IMR-90 (cell line): Measurements from ENCODE around the gene UBE2K. TPM values are rescaled to one million over a fixed set of nuclear protein-coding genes. Genes with fewer than 3 reads are reported as not detected.
A peak's percentile ranks its signal among the peaks of the same experiment; 100 is the strongest.

Experiments used
- ATAC-seq: fragments of 200-7000 bp; cut with Tn5 transposase; 2 replicates; pipeline ENCODE4 v1.9.1; 2020; ENCODE audit warnings: low read depth, mild to moderate bottlenecking, moderate library complexity
- BruUV-seq: library from RNA; stranded (reverse); fragments of 400-500 nt; replicated peaks from 2 replicates; lab custom pipeline; 2021; lab: Mats Ljungman, UMichigan
- CTCF ChIA-PET: fragments of 300-600 bp; formaldehyde crosslinking; extraction: SDS; loops from one replicate; lab custom pipeline; 2021; ENCODE audit warnings: antibody characterized with exemption; lab: Yijun Ruan, JAX
- POLR2A ChIA-PET: fragments of 300-600 bp; sonication (Branson Sonifier 250); formaldehyde crosslinking; loops from one replicate; lab custom pipeline; 2022; ENCODE audit warnings: antibody characterized with exemption; ENCODE audit not compliant: unreplicated experiment; lab: Charles Lee
- DNase-seq: peaks from one replicate; pipeline ENCODE4 v3.0.0; 2013
- H2AFZ ChIP-seq: replicated peaks from 2 replicates; pipeline ENCODE3; 2013; ENCODE audit warnings: low read length, mild to moderate bottlenecking; ENCODE audit not compliant: poor library complexity
- H2AK5ac ChIP-seq: 2 replicates; pipeline ENCODE4 v1.6.1; 2013; ENCODE audit warnings: low read depth, low read length, inconsistent platforms
- H2AK9ac ChIP-seq: replicated peaks from 2 replicates; pipeline ENCODE3; 2013; ENCODE audit warnings: mild to moderate bottlenecking, low read depth, low read length, moderate library complexity; ENCODE audit not compliant: poor library complexity
- H2BK120ac ChIP-seq: 2 replicates; pipeline ENCODE4 v1.6.1; 2013; ENCODE audit warnings: low read depth, low read length, inconsistent platforms
- H2BK15ac ChIP-seq: 3 replicates; pipeline ENCODE4 v1.6.1; 2013; ENCODE audit warnings: low read depth, low read length, inconsistent platforms
- H2BK20ac ChIP-seq: 2 replicates; pipeline ENCODE4 v1.6.1; 2013; ENCODE audit warnings: low read depth, mild to moderate bottlenecking, inconsistent platforms, low read length, moderate library complexity
- H2BK5ac ChIP-seq: 2 replicates; pipeline ENCODE4 v1.6.1; 2013; ENCODE audit warnings: mild to moderate bottlenecking, low read depth, low read length, inconsistent platforms; ENCODE audit not compliant: poor library complexity, severe bottlenecking
- H3K14ac ChIP-seq: replicated peaks from 2 replicates; pipeline ENCODE4 v1.6.1; 2013; ENCODE audit warnings: low read depth, low read length, inconsistent platforms
- H3K18ac ChIP-seq: 2 replicates; pipeline ENCODE4 v1.6.1; 2013; ENCODE audit warnings: low read depth, low read length, control low read depth
- H3K23ac ChIP-seq: 2 replicates; pipeline ENCODE4 v1.6.1; 2013; ENCODE audit warnings: low read depth, low read length, inconsistent platforms
- H3K27ac ChIP-seq: 2 replicates; pipeline ENCODE4 v1.5.1; 2013; ENCODE audit warnings: mild to moderate bottlenecking, control low read depth, low read length; ENCODE audit not compliant: insufficient read depth
- H3K27me3 ChIP-seq: 2 replicates; pipeline ENCODE4 v1.6.1; 2013; ENCODE audit warnings: low read length; ENCODE audit not compliant: control insufficient read depth, insufficient read depth
- H3K36me3 ChIP-seq: 2 replicates; pipeline ENCODE4 v1.6.1; 2013; ENCODE audit warnings: low read length, mixed read lengths; ENCODE audit not compliant: control insufficient read depth, insufficient read depth
- H3K4ac ChIP-seq: 2 replicates; pipeline ENCODE4 v1.6.1; 2013; ENCODE audit warnings: low read depth, low read length, inconsistent platforms
- H3K4me1 ChIP-seq: 2 replicates; pipeline ENCODE4 v1.6.1; 2013; ENCODE audit warnings: low read length, mixed read lengths; ENCODE audit not compliant: control insufficient read depth, insufficient read depth
- H3K4me2 ChIP-seq: 2 replicates; pipeline ENCODE4 v1.6.1; 2013; ENCODE audit warnings: low read depth, mild to moderate bottlenecking, control low read depth, low read length, moderate library complexity
- H3K4me3 ChIP-seq: 2 replicates; pipeline ENCODE4 v1.5.1; 2013; ENCODE audit warnings: low read depth, mild to moderate bottlenecking, control low read depth, low read length, moderate library complexity; ENCODE audit not compliant: insufficient read depth
- H3K56ac ChIP-seq: 2 replicates; pipeline ENCODE4 v1.6.1; 2013; ENCODE audit warnings: low read length, inconsistent platforms; ENCODE audit not compliant: insufficient read depth; ENCODE audit errors: extremely low read depth
- H3K79me1 ChIP-seq, 2 experiments: 2 replicates each; pipeline ENCODE4 v1.6.1; 2013; ENCODE audit warnings: low read length in 2 of 2, inconsistent platforms in 1 of 2, low read depth in 1 of 2
- H3K9ac ChIP-seq: 2 replicates; pipeline ENCODE4 v1.6.1; 2013; ENCODE audit warnings: low read depth, low read length, control low read depth
- H3K9me1 ChIP-seq: 2 replicates; pipeline ENCODE4 v1.6.1; 2013; ENCODE audit warnings: low read length, inconsistent platforms; ENCODE audit not compliant: insufficient read depth
- H3K9me3 ChIP-seq: 2 replicates; pipeline ENCODE4 v1.6.1; 2013; ENCODE audit warnings: low read length; ENCODE audit not compliant: control insufficient read depth, insufficient read depth
- H4K20me1 ChIP-seq: 2 replicates; pipeline ENCODE4 v1.6.1; 2013; ENCODE audit warnings: low read length, inconsistent platforms; ENCODE audit not compliant: insufficient read depth
- H4K5ac ChIP-seq: 2 replicates; pipeline ENCODE4 v1.6.1; 2013; ENCODE audit warnings: mild to moderate bottlenecking, low read depth, low read length, control low read depth
- H4K8ac ChIP-seq, 2 experiments: 2 replicates each; pipeline ENCODE4 v1.6.1; 2013; ENCODE audit warnings: low read depth in 2 of 2, low read length in 2 of 2, control low read depth in 1 of 2, inconsistent platforms in 1 of 2
- H4K91ac ChIP-seq: 2 replicates; pipeline ENCODE4 v1.6.1; 2013; ENCODE audit warnings: low read depth, low read length, inconsistent platforms; ENCODE audit not compliant: insufficient read depth
- CEBPB ChIP-seq: IDR thresholded peaks from 2 replicates; pipeline ENCODE4 v1.6.1; 2012; ENCODE audit warnings: low read depth, low read length, improper control_type of control experiment
- FOS ChIP-seq: fragments of 150-350 bp; IDR thresholded peaks from 2 replicates; pipeline ENCODE4 v1.6.1; 2016; ENCODE audit warnings: low read depth, low read length
- MAFK ChIP-seq: IDR thresholded peaks from 2 replicates; pipeline ENCODE4 v1.6.1; 2012; ENCODE audit warnings: low read depth, low read length, improper control_type of control experiment
- MXI1 ChIP-seq: IDR thresholded peaks from 2 replicates; pipeline ENCODE4 v1.6.1; 2012; ENCODE audit warnings: low read depth, mild to moderate bottlenecking, low read length, moderate library complexity, borderline replicate concordance
- POLR2A ChIP-seq: IDR thresholded peaks from 2 replicates; pipeline ENCODE4 v1.6.1; 2012; ENCODE audit warnings: mild to moderate bottlenecking, low read depth, low read length
- RAD21 ChIP-seq: IDR thresholded peaks from 2 replicates; pipeline ENCODE4 v1.6.1; 2012; ENCODE audit warnings: low read length, improper control_type of control experiment
- RCOR1 ChIP-seq: IDR thresholded peaks from 2 replicates; pipeline ENCODE4 v1.6.1; 2012; ENCODE audit warnings: mild to moderate bottlenecking, low read length, improper control_type of control experiment; ENCODE audit not compliant: insufficient replicate concordance
- RFX5 ChIP-seq: IDR thresholded peaks from 2 replicates; pipeline ENCODE4 v1.8.0; 2012; ENCODE audit warnings: low read depth, mild to moderate bottlenecking, low read length, moderate library complexity
- SMC3 ChIP-seq: fragments of 150-350 bp; IDR thresholded peaks from 2 replicates; pipeline ENCODE4 v1.6.1; 2016; ENCODE audit warnings: low read depth, mild to moderate bottlenecking, antibody characterized with exemption, low read length, moderate library complexity
- WGBS, 2 experiments: methylation state at CpG; one replicate each; pipeline versions ENCODE4 v1.1.5 to v1.1.7; 2013; ENCODE audit warnings: missing lambda C conversion rate in 2 of 2; ENCODE audit not compliant: insufficient read length in 1 of 2; ENCODE audit errors: extremely low coverage in 2 of 2; 5-methylcytosine and 5-hydroxymethylcytosine counted together
- dilution Hi-C: fragments of 300-500 bp; cut with HindIII; formaldehyde crosslinking; loops from one replicate; pipeline ENCODE4 v1.14.3; 2018; ENCODE audit warnings: low sequenced_read_pairs; ENCODE audit not compliant: unreplicated experiment
- in situ Hi-C: fragments of 300-500 bp; cut with MboI; formaldehyde crosslinking; loops from 3 replicates; pipeline ENCODE4 v1.14.3; 2019; ENCODE audit warnings: low sequenced_read_pairs, inconsistent platforms, mixed read lengths
- intact Hi-C: fragments of 100-400 bp; cut with micrococcal nuclease; formaldehyde crosslinking; loops from 2 replicates; pipeline ENCODE4 v1.10.0; 2022
- polyA plus RNA-seq, 3 experiments: library from polyadenylated mRNA; depleted of rRNA; stranded (reverse); fragments of >200 nt; gene quantifications; 2 replicates each; pipeline ENCODE4 v1.2.3, GENCODE V29; 2012; ENCODE audit warnings: low replicate concordance in 1 of 3
- total RNA-seq: library from RNA; depleted of rRNA; stranded (reverse); fragments of >200 nt; gene quantifications from 2 replicates; pipeline ENCODE4 v1.2.3, GENCODE V29; 2012

UBE2K gene
- total and polyA plus RNA-seq, 2 of the 4 experiments (the other 2 are of a cell fraction) = 17.7 to 44.8 TPM

DNA sequence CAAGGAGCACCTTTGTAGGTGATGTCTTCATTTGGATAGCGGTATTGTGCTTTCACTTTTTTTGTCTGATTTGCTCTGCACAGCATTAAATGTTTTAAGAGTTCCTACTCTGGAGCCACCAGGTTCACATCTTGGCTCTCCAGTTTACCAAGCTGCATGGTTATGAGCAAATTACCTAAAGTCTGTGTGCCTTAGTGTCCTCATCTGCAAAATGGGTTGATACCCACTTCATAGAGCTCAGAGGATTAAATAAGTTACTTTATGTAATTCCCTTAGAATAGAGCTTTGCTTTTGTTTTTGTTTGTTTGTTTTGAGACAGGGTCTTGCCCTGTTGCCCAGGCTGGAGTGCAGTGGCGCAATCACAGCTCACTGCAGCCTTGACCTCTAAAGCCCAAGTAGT, 58.2 kb downstream of the UBE2K start:
- H4K91ac ChIP-seq = no peak overlapping the region
- no peaks in the 10 kb centered on the region for H3K4me1 ChIP-seq
- no peaks in the 10 kb centered on the region; the same call in 1 of the 2 replicates for H3K9me1 ChIP-seq
- dilution Hi-C loops (no loop called here), intact Hi-C loops (no loop called here), in situ Hi-C loops (no loop called here)
- no peaks in the 10 kb centered on the region for H3K9me3 ChIP-seq
- H3K9ac ChIP-seq = no peak overlapping the region
- CTCF ChIA-PET = interaction anchor here (0.5 to 1.2 kb wide), 4 partner anchors 11 to 50 kb away, joined by 3 to 4 read pairs (median 3); no protein-coding TSS in a partner anchor
- no TSS peak for BruUV-seq
- no peak overlapping the region for H2BK15ac ChIP-seq
- no peak overlapping the region for H3K23ac ChIP-seq
- no peak overlapping the region for H2BK5ac ChIP-seq
- H3K4me3 ChIP-seq = no peak overlapping the region
- H4K8ac ChIP-seq = no peak overlapping the region
- TF ChIP-seq RAD21 (no peak), MXI1 (no peak), POLR2A (no peak), CEBPB (0 out of 2 replicates have a peak, but pooled peaks have one; percentile 11), FOS (no peak), RFX5 (no peak), RCOR1 (no peak), MAFK (no peak), SMC3 (no peak)
- no peak overlapping the region for H3K14ac ChIP-seq
- peaks cover 14% of the 10 kb centered on the region; the same call in 1 of the 2 replicates for H4K20me1 ChIP-seq
- H2AK5ac ChIP-seq = no peak overlapping the region
- no peaks in the 10 kb centered on the region for H3K27me3 ChIP-seq
- no peak overlapping the region for H3K18ac ChIP-seq
- H3K36me3 ChIP-seq = peaks cover 25% of the 10 kb centered on the region
- H2AFZ ChIP-seq = no peak overlapping the region
- no peak overlapping the region for H4K5ac ChIP-seq
- no peak overlapping the region for H3K4me2 ChIP-seq
- H2BK120ac ChIP-seq = no peak overlapping the region
- no peak overlapping the region for H2AK9ac ChIP-seq
- DNase-seq (no peak), ATAC-seq (no peak)
- no peak overlapping the region for H3K56ac ChIP-seq
- no CpG with 5 or more reads among the region's 2 CpGs for WGBS, 2 experiments
- H3K79me1 ChIP-seq = peaks cover 23 to 52% of the 10 kb centered on the region in 2 experiments
- H3K27ac ChIP-seq = no peak overlapping the region
- H2BK20ac ChIP-seq = no peak overlapping the region
- H3K4ac ChIP-seq = no peak overlapping the region
- POLR2A ChIA-PET = no interaction called here
